A549 (cell line): ENCODE data around the gene SYT5. TPM values are rescaled to one million over a fixed set of nuclear protein-coding genes. Genes with fewer than 3 reads are reported as not detected.

ENCODE experiments used
- ATAC-seq, 2 experiments: fragments of 200-7000 bp in 1 of 2; fragments of >200 bp in 1 of 2; cut with Nextera tagmentation in 1 of 2; cut with Tn5 transposase in 1 of 2; 3 replicates each; pipeline versions ENCODE4 v1.8.0 to v1.9.1; 2018 to 2020; ENCODE audit warnings: mild to moderate bottlenecking in 1 of 2, moderate library complexity in 1 of 2
- CTCF ChIA-PET: fragments of 300-600 bp; sonication (Branson Sonifier 250); formaldehyde crosslinking; extraction: SDS; loops from one replicate; lab custom pipeline; 2021; ENCODE audit warnings: antibody characterized with exemption, inconsistent platforms; lab: Yijun Ruan, JAX
- POLR2A ChIA-PET: fragments of 350-600 bp; formaldehyde crosslinking; extraction: SDS; loops from one replicate; lab custom pipeline; 2021; ENCODE audit warnings: antibody characterized with exemption, inconsistent platforms; lab: Yijun Ruan, JAX
- DNase-seq, 2 experiments: peaks; one replicate each; pipeline versions ENCODE4 v3.0.0 to v3.0.0-alpha.2; 2011 to 2016; ENCODE audit warnings: low read depth in 1 of 2, low spot score in 1 of 2
- FAIRE-seq: peaks from 2 replicates; lab custom pipeline; 2011; peaks lifted over from hg19 to GRCh38; lab: Jason Lieb, UNC
- H3K27ac ChIP-seq, 2 experiments: fragments of >200 bp; sonication (Bioruptor Twin); formaldehyde crosslinking; 3 replicates each; pipeline ENCODE4 v1.5.1; 2016 to 2017
- H3K4me1 ChIP-seq: fragments of >200 bp; sonication (Bioruptor Twin); formaldehyde crosslinking; 3 replicates; pipeline ENCODE4 v1.6.1; 2016
- H3K4me2 ChIP-seq: fragments of >200 bp; sonication (Bioruptor Twin); formaldehyde crosslinking; 3 replicates; pipeline ENCODE4 v1.6.1; 2016
- H3K4me3 ChIP-seq: fragments of >200 bp; sonication (Bioruptor Twin); formaldehyde crosslinking; 3 replicates; pipeline ENCODE4 v1.5.1; 2016
- H3K9me3 ChIP-seq: fragments of >200 bp; sonication (Bioruptor Twin); formaldehyde crosslinking; 3 replicates; pipeline ENCODE4 v1.6.1; 2016
- BHLHE40 ChIP-seq: IDR thresholded peaks from 2 replicates; pipeline ENCODE4 v1.6.1; 2012; ENCODE audit warnings: low read depth, low read length, inconsistent platforms
- CHD2 ChIP-seq: fragments of 150-350 bp; IDR thresholded peaks from 2 replicates; pipeline ENCODE4 v1.6.1; 2014; ENCODE audit warnings: low read length; ENCODE audit not compliant: partially characterized antibody
- E2F6 ChIP-seq: IDR thresholded peaks from 2 replicates; pipeline ENCODE4 v1.6.1; 2012; ENCODE audit warnings: low read depth, borderline replicate concordance
- FOXS1 ChIP-seq: fragments of 250-450 bp; sonication (Bioruptor Pico); IDR thresholded peaks from 2 replicates; pipeline ENCODE4 v1.5.0; 2020; ENCODE audit warnings: mild to moderate bottlenecking, moderate library complexity
- GATA3 ChIP-seq: IDR thresholded peaks from 2 replicates; pipeline ENCODE4 v1.6.1; 2012; ENCODE audit warnings: borderline replicate concordance
- HDAC2 ChIP-seq: fragments of 200-600 bp; sonication (generic); IDR thresholded peaks from 2 replicates; pipeline ENCODE4 v1.6.1; 2016
- HEYL ChIP-seq: fragments of 250-450 bp; sonication (Bioruptor Pico); IDR thresholded peaks from 2 replicates; pipeline ENCODE4 v1.8.0; 2021; ENCODE audit warnings: mild to moderate bottlenecking, moderate library complexity
- HOXB5 ChIP-seq: fragments of 250-450 bp; sonication (Bioruptor Pico); IDR thresholded peaks from 2 replicates; pipeline ENCODE4 v1.5.0; 2020; ENCODE audit warnings: mild to moderate bottlenecking, moderate library complexity
- JUNB ChIP-seq: fragments of >200 bp; sonication (Bioruptor Twin); formaldehyde crosslinking; IDR thresholded peaks from 2 replicates; pipeline ENCODE4 v1.6.1; 2016
- KDM5A ChIP-seq: fragments of 200-600 bp; sonication (generic); IDR thresholded peaks from 2 replicates; pipeline ENCODE4 v1.6.1; 2016; ENCODE audit warnings: antibody characterized with exemption, mild to moderate bottlenecking
- NPAS2 ChIP-seq: fragments of 250-450 bp; sonication (Bioruptor Pico); IDR thresholded peaks from 2 replicates; pipeline ENCODE4 v1.8.0; 2022; ENCODE audit warnings: mild to moderate bottlenecking, moderate library complexity, borderline replicate concordance
- RCOR1 ChIP-seq: fragments of 150-350 bp; IDR thresholded peaks from 2 replicates; pipeline ENCODE4 v1.6.1; 2014; ENCODE audit warnings: antibody characterized with exemption, low read length, low read depth
- REST ChIP-seq: fragments of 200-600 bp; sonication (generic); IDR thresholded peaks from 2 replicates; pipeline ENCODE4 v1.6.1; 2016; ENCODE audit warnings: antibody characterized with exemption, mild to moderate bottlenecking, moderate library complexity
- SMC3 ChIP-seq: fragments of >200 bp; sonication (Bioruptor Twin); formaldehyde crosslinking; IDR thresholded peaks from 3 replicates; pipeline ENCODE4 v1.6.1; 2018; ENCODE audit warnings: inconsistent platforms
- ZC3H11A ChIP-seq: fragments of 450-650 bp; IDR thresholded peaks from 2 replicates; pipeline ENCODE4 v1.6.1; 2014; ENCODE audit warnings: antibody characterized with exemption, mild to moderate bottlenecking
- ZFP36 ChIP-seq: fragments of 450-650 bp; IDR thresholded peaks from 2 replicates; pipeline ENCODE4 v1.6.1; 2014; ENCODE audit warnings: borderline replicate concordance; ENCODE audit not compliant: partially characterized antibody
- ZNF302 ChIP-seq: fragments of 250-450 bp; sonication (Bioruptor Pico); IDR thresholded peaks from 2 replicates; pipeline ENCODE4 v1.9.0; 2021; ENCODE audit warnings: inconsistent platforms, mild to moderate bottlenecking, moderate library complexity
- ZSCAN20 ChIP-seq: fragments of 250-450 bp; sonication (Bioruptor Pico); IDR thresholded peaks from 2 replicates; pipeline ENCODE4 v1.8.0; 2022; ENCODE audit warnings: mild to moderate bottlenecking, moderate library complexity
- WGBS: methylation state at CpG from one replicate; pipeline ENCODE4 v1.1.6; 2017; ENCODE audit errors: missing lambda C conversion rate; 5-methylcytosine and 5-hydroxymethylcytosine counted together
- polyA plus RNA-seq, 4 experiments: library from polyadenylated mRNA; depleted of rRNA in 3 of 4; stranded (reverse); fragments of >200 nt; fragmentation: RNase III in 1 of 4; extraction: RNeasy Plus Mini Kit Qiagen cat#74134 plus additional on column Dnase treatment in 1 of 4; gene quantifications; 2 replicates in 3 of 4; 3 replicates in 1 of 4; pipeline ENCODE4 v1.2.3, GENCODE V29; 2011 to 2017
- TF ChIP-seq, protein P1 (sequence below): fragments of 250-450 bp; sonication (Bioruptor Pico); IDR thresholded peaks from 2 replicates; pipeline ENCODE4 v1.5.0; 2020; ENCODE audit warnings: low read depth, mild to moderate bottlenecking, moderate library complexity
- TF ChIP-seq, protein P2 (sequence below): fragments of 250-450 bp; sonication (Bioruptor Pico); IDR thresholded peaks from 2 replicates; pipeline ENCODE4 v1.5.0; 2021; ENCODE audit warnings: mild to moderate bottlenecking, moderate library complexity, borderline replicate concordance

Gene SYT5
- polyA plus RNA-seq, 2 of the 4 experiments (the other 2 are of a cell fraction): 0.23 to 0.65 TPM

GRCh38 chr19:55223291-55224037, 43.4 kb upstream of the SYT5 start (continued):
- TF ChIP-seq REST: no peak
- TF ChIP-seq, all 56 proteins: peak for 0

DNA sequence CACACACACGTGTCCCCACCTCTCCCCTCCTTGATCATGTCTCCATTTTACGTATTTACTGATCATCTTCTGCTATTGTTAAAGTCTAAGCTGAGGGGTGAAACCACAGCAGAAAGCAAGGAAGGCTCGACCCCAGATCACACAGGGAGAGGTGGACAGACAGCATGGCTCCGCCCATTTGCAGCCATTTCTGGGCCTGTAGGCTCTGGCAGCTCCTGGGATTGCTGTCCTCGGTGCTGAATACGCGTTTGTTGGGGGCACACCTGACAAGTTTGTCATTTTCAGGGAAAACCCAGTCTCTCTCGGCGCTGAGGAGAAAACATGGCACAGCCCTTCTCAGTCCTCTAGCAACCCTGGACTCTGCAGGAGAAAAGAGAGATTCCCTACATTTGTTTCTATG, 40.4 kb upstream of the SYT5 start:
- WGBS: 85% methylated on average over 9 of the region's 9 CpGs
- no peak overlapping the region for H3K27ac ChIP-seq
- ATAC-seq: no peak
- peaks cover 7% of the 10 kb centered on the region; the same call in 2 of the 3 replicates for H3K9me3 ChIP-seq
- H3K4me2 ChIP-seq: no peak overlapping the region
- TF ChIP-seq, protein P1, sequence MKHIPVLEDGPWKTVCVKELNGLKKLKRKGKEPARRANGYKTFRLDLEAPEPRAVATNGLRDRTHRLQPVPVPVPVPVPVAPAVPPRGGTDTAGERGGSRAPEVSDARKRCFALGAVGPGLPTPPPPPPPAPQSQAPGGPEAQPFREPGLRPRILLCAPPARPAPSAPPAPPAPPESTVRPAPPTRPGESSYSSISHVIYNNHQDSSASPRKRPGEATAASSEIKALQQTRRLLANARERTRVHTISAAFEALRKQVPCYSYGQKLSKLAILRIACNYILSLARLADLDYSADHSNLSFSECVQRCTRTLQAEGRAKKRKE (CRISPR knock-in tag): no peak
- TF ChIP-seq KDM5A (no peak), CHD2 (no peak), REST (peak; percentile 85)
- TF ChIP-seq, all 56 proteins: peak for 1
- POLR2A ChIA-PET: interaction anchor here (0.6 kb wide), 1 partner anchor 39 kb away, joined by 3 read pairs; the partner anchor contains the start of gene PPP6R1
- no peak for FAIRE-seq
- H3K4me1 ChIP-seq: peaks cover 12% of the 10 kb centered on the region
- CTCF ChIA-PET: interaction anchor here (0.8 to 1.9 kb wide), 9 partner anchors 8 to 82 kb away, joined by 3 to 6 read pairs (median 4); partner anchors contain the start of gene TMEM86B
- no peak overlapping the region for H3K4me3 ChIP-seq
- no peak for DNase-seq

DNA sequence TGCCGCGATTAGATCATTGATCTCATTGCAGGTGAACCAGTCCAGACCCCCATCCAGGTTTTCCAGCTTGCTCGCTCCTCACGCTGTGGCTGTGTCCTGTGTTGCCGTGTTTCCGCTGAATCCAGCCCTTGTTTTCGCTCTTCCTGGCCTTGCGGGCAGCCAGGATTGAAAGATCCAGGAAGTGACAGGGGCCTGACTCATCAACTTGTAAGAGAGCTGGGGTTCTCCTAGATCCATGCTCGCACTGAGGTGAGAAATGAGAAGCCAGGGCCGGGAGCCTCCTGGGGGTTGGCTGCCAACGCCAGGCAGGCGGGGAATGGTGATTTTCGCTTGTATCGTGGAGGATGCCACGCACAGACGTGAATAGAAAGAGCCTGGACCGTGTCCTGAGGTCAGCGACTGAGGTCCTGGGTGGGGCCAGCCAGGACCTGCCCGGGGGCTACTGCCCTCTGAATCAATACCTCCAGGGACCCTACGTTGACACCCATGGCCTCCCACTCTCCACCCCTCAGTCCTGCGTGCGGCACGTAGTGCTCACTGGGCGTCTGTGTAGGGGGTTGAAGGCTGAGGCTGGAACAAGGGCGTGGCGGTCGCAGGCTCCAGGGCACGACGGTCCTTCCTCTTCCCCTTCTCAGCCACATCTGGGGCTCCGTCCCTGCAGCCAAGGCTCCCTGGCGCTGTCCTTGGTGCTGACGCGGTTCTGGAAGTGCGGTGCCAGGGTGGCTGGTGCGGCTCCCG, 36.5 kb upstream of the SYT5 start:
- WGBS: 2% methylated on average over 33 of the region's 36 CpGs
- CTCF ChIA-PET: interaction anchor here (0.9 to 1.7 kb wide), 8 partner anchors 13 to 61 kb away, joined by 3 to 9 read pairs (median 4); partner anchors contain the start of genes DNAAF3 and PPP6R1
- H3K27ac ChIP-seq: peak overlapping the region; percentile 83 to 88
- ATAC-seq (peak; percentile 93), FAIRE-seq (peak; percentile 99), DNase-seq (peak; percentile 99 to 100)
- peak overlapping the region; percentile 89 for H3K4me2 ChIP-seq
- peaks cover 12% of the 10 kb centered on the region for H3K4me1 ChIP-seq
- H3K9me3 ChIP-seq: peaks cover 7% of the 10 kb centered on the region; the same call in 2 of the 3 replicates
- POLR2A ChIA-PET: interaction anchor here (0.6 to 1.5 kb wide), 9 partner anchors 10 to 191 kb away, joined by 3 to 52 read pairs (median 5); partner anchors contain the start of genes HSPBP1, PPP6R1 and UBE2S
- H3K4me3 ChIP-seq: peak overlapping the region; percentile 51
- TF ChIP-seq ZNF302 (CRISPR knock-in tag) (no peak), RCOR1 (no peak; the same call in 1 of the 2 replicates), GATA3 (peak; percentile 85; the same call in 1 of the 2 replicates), HOXB5 (peak; percentile 90), BHLHE40 (no peak), ZC3H11A (no peak), SMC3 (peak; percentile 43; the same call in 2 of the 3 replicates), ZFP36 (no peak), NPAS2 (no peak), E2F6 (peak; percentile 85), ZSCAN20 (CRISPR knock-in tag) (peak; percentile 61; the same call in 1 of the 2 replicates), JUNB (peak; percentile 91), FOXS1 (CRISPR knock-in tag) (peak; percentile 94), HEYL (CRISPR knock-in tag) (no peak), HDAC2 (no peak; the same call in 1 of the 2 replicates)
- TF ChIP-seq, protein P2, sequence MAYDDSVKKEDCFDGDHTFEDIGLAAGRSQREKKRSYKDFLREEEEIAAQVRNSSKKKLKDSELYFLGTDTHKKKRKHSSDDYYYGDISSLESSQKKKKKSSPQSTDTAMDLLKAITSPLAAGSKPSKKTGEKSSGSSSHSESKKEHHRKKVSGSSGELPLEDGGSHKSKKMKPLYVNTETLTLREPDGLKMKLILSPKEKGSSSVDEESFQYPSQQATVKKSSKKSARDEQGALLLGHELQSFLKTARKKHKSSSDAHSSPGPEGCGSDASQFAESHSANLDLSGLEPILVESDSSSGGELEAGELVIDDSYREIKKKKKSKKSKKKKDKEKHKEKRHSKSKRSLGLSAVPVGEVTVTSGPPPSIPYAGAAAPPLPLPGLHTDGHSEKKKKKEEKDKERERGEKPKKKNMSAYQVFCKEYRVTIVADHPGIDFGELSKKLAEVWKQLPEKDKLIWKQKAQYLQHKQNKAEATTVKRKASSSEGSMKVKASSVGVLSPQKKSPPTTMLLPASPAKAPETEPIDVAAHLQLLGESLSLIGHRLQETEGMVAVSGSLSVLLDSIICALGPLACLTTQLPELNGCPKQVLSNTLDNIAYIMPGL (CRISPR knock-in tag): peak; percentile 85
